GM18498 (cell line): ENCODE data around the gene CPXM2.

Experiments used
- ATAC-seq: cut with Tn5 transposase; IDR thresholded peaks from one replicate; pipeline ENCODE4 v1.9.1; 2021; ENCODE audit warnings: mild to moderate bottlenecking, moderate library complexity; ENCODE audit not compliant: unreplicated experiment

CPXM2 gene

GRCh38 chr10:123852411-123852951 lies 39.1 kb downstream of the CPXM2 start:
- ATAC-seq: no peak

- ATAC-seq: peak; percentile 76
Observed at GRCh38 chr10:123848564-123849457, 42.8 kb downstream of the CPXM2 start.

- ATAC-seq: no peak
Observed at GRCh38 chr10:123847686-123848432, 43.7 kb downstream of the CPXM2 start.

- ATAC-seq: no peak
Observed at GRCh38 chr10:123843835-123844234, 47.8 kb downstream of the CPXM2 start.

- ATAC-seq: no peak
Observed at GRCh38 chr10:123842692-123843385, 48.8 kb downstream of the CPXM2 start.

- no peak for ATAC-seq
Observed at GRCh38 chr10:123841560-123841959, 50.0 kb downstream of the CPXM2 start.

- ATAC-seq: no peak
Observed at GRCh38 chr10:123841115-123841514, 50.5 kb downstream of the CPXM2 start.

- no peak for ATAC-seq
Observed at GRCh38 chr10:123840714-123841113, 50.9 kb downstream of the CPXM2 start.

- no peak for ATAC-seq
Observed at GRCh38 chr10:123838596-123839310, 52.9 kb downstream of the CPXM2 start.

- no peak for ATAC-seq
Observed at GRCh38 chr10:123837756-123838155, 53.9 kb downstream of the CPXM2 start.

GRCh38 chr10:123836418-123837145 lies 55.0 kb downstream of the CPXM2 start:
- no peak for ATAC-seq

- peak; percentile 95 for ATAC-seq
Observed at GRCh38 chr10:123835575-123835974, 56.0 kb downstream of the CPXM2 start.

GRCh38 chr10:123833170-123833850 lies 58.3 kb downstream of the CPXM2 start:
- ATAC-seq: no peak

- ATAC-seq: no peak
Observed at GRCh38 chr10:123831259-123831658, 60.3 kb downstream of the CPXM2 start.

- ATAC-seq: no peak
Observed at GRCh38 chr10:123821136-123821535, 70.5 kb downstream of the CPXM2 start.

- ATAC-seq: no peak
Observed at GRCh38 chr10:123809632-123810031, 82.0 kb downstream of the CPXM2 start.

GRCh38 chr10:123808906-123809305 lies 82.7 kb downstream of the CPXM2 start:
- ATAC-seq: no peak

GRCh38 chr10:123808286-123808685 lies 83.3 kb downstream of the CPXM2 start:
- no peak for ATAC-seq

- no peak for ATAC-seq
Observed at GRCh38 chr10:123807444-123808035, 84.1 kb downstream of the CPXM2 start.
